Glutamatergic neuron (in vitro differentiated cells): ENCODE data around the gene TCERG1. TPM values are rescaled to one million over a fixed set of nuclear protein-coding genes. Genes with fewer than 3 reads are reported as not detected.
A peak's percentile ranks its signal among the peaks of the same experiment; 100 is the strongest.

Source experiments
- DNase-seq: peaks from one replicate; pipeline ENCODE4 v3.0.0; 2022
- H3K27ac Mint-ChIP-seq: one replicate; pipeline ENCODE4 v1.8.0; 2020; ENCODE audit warnings: mild to moderate bottlenecking, mixed read lengths, inconsistent platforms; ENCODE audit not compliant: unreplicated experiment
- H3K27me3 Mint-ChIP-seq: one replicate; pipeline ENCODE4 v1.8.0; 2020; ENCODE audit warnings: mild to moderate bottlenecking, moderate library complexity, mixed read lengths, inconsistent platforms; ENCODE audit not compliant: unreplicated experiment
- H3K36me3 Mint-ChIP-seq: one replicate; pipeline ENCODE4 v1.8.0; 2020; ENCODE audit warnings: mild to moderate bottlenecking, mixed read lengths, inconsistent platforms; ENCODE audit not compliant: unreplicated experiment
- H3K4me1 Mint-ChIP-seq: one replicate; pipeline ENCODE4 v1.8.0; 2020; ENCODE audit warnings: mild to moderate bottlenecking, low read depth, mixed read lengths, inconsistent platforms; ENCODE audit not compliant: unreplicated experiment
- H3K4me3 Mint-ChIP-seq: one replicate; pipeline ENCODE4 v1.8.0; 2020; ENCODE audit warnings: mild to moderate bottlenecking, mixed read lengths, inconsistent platforms; ENCODE audit not compliant: unreplicated experiment
- H3K9me3 Mint-ChIP-seq: one replicate; pipeline ENCODE4 v1.8.0; 2020; ENCODE audit warnings: mild to moderate bottlenecking, moderate library complexity, mixed read lengths, inconsistent platforms; ENCODE audit not compliant: unreplicated experiment
- total RNA-seq: library from RNA; stranded (reverse); fragmentation: NEBNext Ultra II Directional; extraction: Animal tissue kit (Norgen Biotek cat#: 25700); gene quantifications from one replicate; pipeline ENCODE4 v1.2.1, GENCODE V29; 2021; ENCODE audit not compliant: unreplicated experiment
- TF ChIP-seq, protein P1 (sequence below): fragments of 200-600 bp; sonication (generic); IDR thresholded peaks from one replicate; pipeline ENCODE4 v1.5.0; 2021; ENCODE audit not compliant: partially characterized antibody, unreplicated experiment

The TCERG1 gene
- total RNA-seq, 1 donor from 2014 or later: 122 TPM

DNA sequence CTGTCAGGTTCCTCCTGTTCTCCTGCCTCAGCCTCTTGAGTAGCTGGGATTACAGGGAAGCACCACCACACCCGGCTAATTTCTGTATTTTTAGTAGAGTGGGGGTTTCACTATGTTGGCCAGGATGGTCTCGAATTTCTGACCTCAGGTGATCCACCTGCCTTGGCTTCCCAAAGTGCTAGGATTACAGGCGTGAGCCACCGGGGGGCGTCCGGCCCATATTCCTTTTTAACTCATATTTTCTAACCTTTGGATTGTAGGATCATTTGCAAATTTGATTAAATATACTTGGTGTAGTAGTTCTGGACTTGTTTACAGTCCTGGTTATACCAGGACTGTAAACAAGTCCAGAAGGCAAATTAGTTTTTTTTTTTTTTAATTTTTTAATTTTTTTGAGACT, 4.3 kb downstream of the TCERG1 start:
- H3K4me3 Mint-ChIP-seq: no peak overlapping the region
- peaks cover 3% of the 10 kb centered on the region for H3K9me3 Mint-ChIP-seq
- H3K36me3 Mint-ChIP-seq: no peaks in the 10 kb centered on the region
- H3K27me3 Mint-ChIP-seq: peaks cover 7% of the 10 kb centered on the region
- peaks cover 17% of the 10 kb centered on the region for H3K4me1 Mint-ChIP-seq
- TF ChIP-seq, protein P1, sequence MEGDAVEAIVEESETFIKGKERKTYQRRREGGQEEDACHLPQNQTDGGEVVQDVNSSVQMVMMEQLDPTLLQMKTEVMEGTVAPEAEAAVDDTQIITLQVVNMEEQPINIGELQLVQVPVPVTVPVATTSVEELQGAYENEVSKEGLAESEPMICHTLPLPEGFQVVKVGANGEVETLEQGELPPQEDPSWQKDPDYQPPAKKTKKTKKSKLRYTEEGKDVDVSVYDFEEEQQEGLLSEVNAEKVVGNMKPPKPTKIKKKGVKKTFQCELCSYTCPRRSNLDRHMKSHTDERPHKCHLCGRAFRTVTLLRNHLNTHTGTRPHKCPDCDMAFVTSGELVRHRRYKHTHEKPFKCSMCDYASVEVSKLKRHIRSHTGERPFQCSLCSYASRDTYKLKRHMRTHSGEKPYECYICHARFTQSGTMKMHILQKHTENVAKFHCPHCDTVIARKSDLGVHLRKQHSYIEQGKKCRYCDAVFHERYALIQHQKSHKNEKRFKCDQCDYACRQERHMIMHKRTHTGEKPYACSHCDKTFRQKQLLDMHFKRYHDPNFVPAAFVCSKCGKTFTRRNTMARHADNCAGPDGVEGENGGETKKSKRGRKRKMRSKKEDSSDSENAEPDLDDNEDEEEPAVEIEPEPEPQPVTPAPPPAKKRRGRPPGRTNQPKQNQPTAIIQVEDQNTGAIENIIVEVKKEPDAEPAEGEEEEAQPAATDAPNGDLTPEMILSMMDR: peak; percentile 53
- no peak overlapping the region for H3K27ac Mint-ChIP-seq
- no peak for DNase-seq

DNA sequence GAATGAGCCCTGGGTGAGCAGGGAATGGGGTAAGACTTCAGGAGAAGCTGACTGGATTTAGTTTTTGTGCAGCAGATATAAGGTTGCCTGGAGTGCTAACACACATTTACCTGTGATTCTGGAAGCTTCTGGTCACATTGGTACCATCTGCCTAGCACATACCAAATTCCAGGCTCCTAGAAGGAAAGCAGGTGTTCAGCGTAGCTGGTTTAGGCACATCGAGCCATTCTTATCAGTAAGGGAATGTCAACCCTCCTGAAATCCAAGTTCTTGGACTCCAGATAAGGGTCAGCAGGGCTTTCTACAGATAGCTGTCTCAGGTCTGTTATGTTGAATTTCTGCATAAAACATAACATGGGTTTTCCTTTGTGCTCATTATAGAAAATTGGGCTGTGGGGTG, 10.3 kb downstream of the TCERG1 start:
- TF ChIP-seq, protein P1: no peak
- H3K9me3 Mint-ChIP-seq: no peaks in the 10 kb centered on the region
- H3K36me3 Mint-ChIP-seq: no peaks in the 10 kb centered on the region
- DNase-seq: no peak
- H3K27ac Mint-ChIP-seq: no peak overlapping the region
- H3K4me1 Mint-ChIP-seq: no peaks in the 10 kb centered on the region
- no peaks in the 10 kb centered on the region for H3K27me3 Mint-ChIP-seq
- H3K4me3 Mint-ChIP-seq: no peak overlapping the region

DNA sequence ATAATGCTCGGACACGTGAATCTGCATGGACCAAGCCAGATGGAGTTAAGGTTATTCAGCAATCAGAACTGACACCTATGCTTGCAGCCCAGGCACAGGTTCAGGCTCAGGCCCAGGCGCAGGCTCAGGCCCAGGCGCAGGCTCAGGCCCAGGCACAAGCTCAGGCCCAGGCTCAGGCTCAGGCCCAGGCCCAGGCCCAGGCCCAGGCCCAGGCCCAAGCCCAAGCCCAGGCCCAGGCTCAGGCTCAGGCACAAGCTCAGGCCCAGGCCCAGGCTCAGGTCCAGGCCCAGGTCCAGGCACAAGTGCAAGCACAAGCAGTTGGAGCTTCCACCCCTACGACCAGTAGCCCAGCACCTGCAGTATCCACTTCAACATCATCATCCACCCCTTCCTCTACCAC, 11.8 kb downstream of the TCERG1 start:
- Mint-ChIP-seq H3K27me3 (no peaks in the 10 kb centered on the region), H3K36me3 (no peaks in the 10 kb centered on the region), H3K9me3 (no peaks in the 10 kb centered on the region), H3K4me1 (no peaks in the 10 kb centered on the region), H3K27ac (no peak overlapping the region), H3K4me3 (no peak overlapping the region)
- TF ChIP-seq, protein P1: no peak
- no peak for DNase-seq

DNA sequence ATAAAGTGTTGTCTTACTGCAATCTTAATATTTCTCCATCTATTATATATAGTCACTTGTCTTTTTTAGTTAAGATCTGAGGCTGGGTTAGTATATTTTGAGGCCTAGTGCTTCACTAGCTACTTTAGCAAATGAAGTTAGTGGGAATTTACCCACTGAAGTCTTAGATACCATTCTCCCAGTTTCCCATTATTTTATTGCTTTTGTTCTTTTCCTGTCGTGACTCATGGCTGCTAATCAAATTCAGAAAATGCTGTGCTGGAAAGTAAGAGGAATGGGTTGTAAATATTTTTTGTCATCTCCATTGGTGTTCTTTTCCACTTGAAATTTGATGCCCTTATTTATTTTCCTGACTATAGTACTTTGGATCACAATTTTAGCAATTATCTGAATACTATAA, 14.2 kb downstream of the TCERG1 start:
- TF ChIP-seq, protein P1: no peak
- Mint-ChIP-seq H3K27me3 (no peaks in the 10 kb centered on the region), H3K4me1 (no peaks in the 10 kb centered on the region), H3K4me3 (no peak overlapping the region), H3K36me3 (no peaks in the 10 kb centered on the region), H3K9me3 (no peaks in the 10 kb centered on the region), H3K27ac (no peak overlapping the region)
- DNase-seq: no peak

DNA sequence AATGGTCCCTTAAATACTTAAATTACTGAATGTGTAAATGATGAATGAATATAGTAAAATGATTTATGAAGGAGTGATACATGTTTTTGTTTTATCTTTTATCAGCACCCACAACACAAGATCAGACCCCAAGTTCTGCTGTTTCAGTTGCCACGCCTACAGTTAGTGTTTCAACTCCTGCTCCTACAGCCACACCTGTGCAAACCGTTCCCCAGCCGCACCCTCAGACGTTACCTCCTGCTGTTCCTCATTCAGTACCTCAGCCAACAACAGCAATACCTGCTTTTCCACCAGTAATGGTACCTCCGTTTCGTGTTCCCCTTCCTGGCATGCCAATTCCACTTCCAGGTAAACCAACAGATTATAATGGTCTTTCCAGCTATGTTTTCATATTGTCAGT, 16.3 kb downstream of the TCERG1 start:
- no peak overlapping the region for H3K27ac Mint-ChIP-seq

More for the DNA sequence above, 16.3 kb downstream of the TCERG1 start:
- no peaks in the 10 kb centered on the region for H3K9me3 Mint-ChIP-seq
- H3K4me1 Mint-ChIP-seq: peaks cover 9% of the 10 kb centered on the region
- TF ChIP-seq, protein P1: no peak
- no peaks in the 10 kb centered on the region for H3K27me3 Mint-ChIP-seq
- no peak for DNase-seq
- no peaks in the 10 kb centered on the region for H3K36me3 Mint-ChIP-seq
- H3K4me3 Mint-ChIP-seq: no peak overlapping the region
